Left lung (tissue), 10 donors: ENCODE measurements around the gene MYL10. TPM values are rescaled to one million over a fixed set of nuclear protein-coding genes. Genes with fewer than 3 reads are reported as not detected.
A peak's percentile ranks its signal among the peaks of the same experiment; 100 is the strongest.

Source experiments
- ATAC-seq: fragments of 200-7000 bp; cut with Tn5 transposase; one replicate; pipeline ENCODE4 v1.9.1; 2020; ENCODE audit warnings: moderate library complexity
- DNase-seq, 4 donors: peaks; one replicate each; pipeline ENCODE4 v3.0.0-alpha.2; 2013 to 2020
- H3K27ac ChIP-seq, 2 donors: fragments of 200-600 bp; sonication (generic) in 1 of 2; one replicate each; pipeline versions ENCODE4 v1.5.0 to v1.8.0; 2020 to 2021
- H3K27me3 ChIP-seq, 2 donors: fragments of 200-600 bp; sonication (generic) in 1 of 2; one replicate each; pipeline versions ENCODE4 v1.5.0 to v1.8.0; 2020 to 2021
- H3K36me3 ChIP-seq, 2 donors: fragments of 200-600 bp; sonication (generic) in 1 of 2; one replicate each; pipeline versions ENCODE4 v1.5.0 to v1.8.0; 2020 to 2021
- H3K4me1 ChIP-seq, 2 donors: fragments of 200-600 bp; one replicate each; pipeline ENCODE4 v1.8.0; 2021
- H3K4me3 ChIP-seq, 2 donors: fragments of 200-600 bp; sonication (generic) in 1 of 2; one replicate each; pipeline versions ENCODE4 v1.5.0 to v1.8.0; 2020 to 2021; ENCODE audit warnings: mild to moderate bottlenecking in 1 of 2
- H3K9me3 ChIP-seq, 2 donors: fragments of 200-600 bp; sonication (generic) in 1 of 2; one replicate each; pipeline versions ENCODE4 v1.5.0 to v1.8.0; 2020 to 2021
- intact Hi-C, 2 donors: fragments of 100-400 bp; cut with DNase I; formaldehyde crosslinking; loops; one replicate each; pipeline versions ENCODE4 v1.11.2 to v1.14.2; 2022
- polyA plus RNA-seq, 6 donors: library from polyadenylated mRNA; unstranded; fragments of 120-200 nt; gene quantifications; one replicate each; pipeline ENCODE4 v1.2.1, GENCODE V29; 2013; ENCODE audit not compliant: insufficient read length in 6 of 6
- total RNA-seq, 2 donors: library from RNA; stranded (reverse); fragmentation: NEBNext Ultra II Directional; extraction: Animal tissue kit (Norgen Biotek cat#: 25700); gene quantifications; one replicate each; pipeline ENCODE4 v1.2.1, GENCODE V29; 2021
- TF ChIP-seq, protein P1 (sequence below), 2 donors: fragments of 200-600 bp; sonication (generic) in 1 of 2; IDR thresholded peaks; one replicate each; pipeline versions ENCODE4 v1.5.0 to v1.8.0; 2021; ENCODE audit warnings: antibody characterized with exemption in 2 of 2
- donor health status: DM: no; HTN: yes; CAD: no.
- donor health status: DM: no; HTN: no; CAD: no.

The MYL10 gene
- total and polyA plus RNA-seq, 8 donors: 0.17 to 0.43 (median 0.23) TPM; not detected in 3

DNA sequence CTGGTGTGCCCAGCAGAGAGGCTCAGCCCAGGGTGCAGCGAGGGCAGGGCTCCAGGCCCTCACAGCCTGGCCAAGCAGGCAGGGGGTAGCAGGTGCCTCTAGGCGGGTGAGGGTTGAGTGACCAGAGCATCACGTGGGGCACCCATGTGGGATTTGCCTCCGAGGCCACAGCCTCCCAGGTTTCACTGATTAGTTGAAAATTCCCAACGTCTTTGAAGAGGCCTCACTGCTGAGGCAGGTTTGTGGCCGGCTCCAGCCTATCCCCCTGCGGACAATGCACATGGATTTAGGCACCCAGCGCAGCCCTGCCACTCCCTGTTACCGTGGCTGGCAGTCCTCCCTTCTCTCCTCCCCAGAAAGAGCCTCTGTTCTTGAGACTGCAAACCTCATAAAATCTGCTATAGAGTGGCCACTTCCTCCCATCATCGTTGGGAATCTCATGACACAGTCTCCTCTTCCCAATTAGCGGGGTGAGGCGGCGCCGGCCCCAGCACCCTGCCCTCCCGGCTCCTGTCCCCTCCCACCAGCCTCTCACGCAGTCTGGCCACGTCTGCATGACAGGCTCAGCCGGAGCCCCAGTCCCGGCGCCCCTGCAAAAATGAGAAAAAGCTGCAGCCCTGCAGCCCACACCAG, 10.8 kb downstream of the MYL10 start:
- TF ChIP-seq, protein P1, sequence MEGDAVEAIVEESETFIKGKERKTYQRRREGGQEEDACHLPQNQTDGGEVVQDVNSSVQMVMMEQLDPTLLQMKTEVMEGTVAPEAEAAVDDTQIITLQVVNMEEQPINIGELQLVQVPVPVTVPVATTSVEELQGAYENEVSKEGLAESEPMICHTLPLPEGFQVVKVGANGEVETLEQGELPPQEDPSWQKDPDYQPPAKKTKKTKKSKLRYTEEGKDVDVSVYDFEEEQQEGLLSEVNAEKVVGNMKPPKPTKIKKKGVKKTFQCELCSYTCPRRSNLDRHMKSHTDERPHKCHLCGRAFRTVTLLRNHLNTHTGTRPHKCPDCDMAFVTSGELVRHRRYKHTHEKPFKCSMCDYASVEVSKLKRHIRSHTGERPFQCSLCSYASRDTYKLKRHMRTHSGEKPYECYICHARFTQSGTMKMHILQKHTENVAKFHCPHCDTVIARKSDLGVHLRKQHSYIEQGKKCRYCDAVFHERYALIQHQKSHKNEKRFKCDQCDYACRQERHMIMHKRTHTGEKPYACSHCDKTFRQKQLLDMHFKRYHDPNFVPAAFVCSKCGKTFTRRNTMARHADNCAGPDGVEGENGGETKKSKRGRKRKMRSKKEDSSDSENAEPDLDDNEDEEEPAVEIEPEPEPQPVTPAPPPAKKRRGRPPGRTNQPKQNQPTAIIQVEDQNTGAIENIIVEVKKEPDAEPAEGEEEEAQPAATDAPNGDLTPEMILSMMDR (IDR thresholded peaks at IDR 0.05): no peak
- ATAC-seq: no peak
- intact Hi-C loops: no loop called here

DNA sequence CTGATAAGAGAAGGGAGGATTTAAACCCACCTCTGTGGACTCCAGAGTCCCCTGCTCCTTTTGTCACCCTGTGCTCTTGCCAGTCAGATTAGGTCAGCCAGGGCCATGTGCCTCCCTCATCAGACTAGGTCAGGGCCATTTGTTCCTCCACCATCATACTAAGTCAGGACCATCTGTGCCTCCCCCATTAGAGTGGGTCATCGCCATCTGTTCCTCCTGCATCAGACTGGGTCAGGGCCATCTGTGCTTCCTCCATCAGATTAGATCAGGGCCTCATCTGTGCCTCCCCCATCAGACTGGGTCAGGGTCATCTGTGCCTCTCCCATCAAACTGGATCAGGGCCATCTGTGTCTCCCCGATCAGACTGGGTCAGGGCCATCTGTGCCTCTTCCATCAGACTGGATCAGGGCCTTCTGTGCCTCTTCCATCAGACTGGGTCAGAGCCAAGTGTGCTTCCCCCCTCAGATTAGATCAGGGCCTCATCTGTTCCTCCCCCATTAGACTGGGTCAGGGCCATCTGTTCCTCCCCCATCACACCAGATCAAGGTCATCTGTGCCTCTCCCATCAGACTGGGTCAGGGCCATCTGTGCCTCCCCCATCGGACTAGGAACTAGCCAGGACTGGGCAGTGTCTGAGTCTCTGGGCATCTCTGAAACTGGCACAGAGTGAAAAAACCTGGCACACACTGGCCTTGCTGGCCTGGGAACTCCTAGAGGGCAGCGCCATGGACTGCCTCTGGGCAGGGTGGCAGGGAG, 11.5 kb downstream of the MYL10 start:
- TF ChIP-seq, protein P1 (IDR thresholded peaks at IDR 0.05): no peak
- Histone ChIP-seq H3K9me3 (no peaks in the 10 kb centered on the region), H3K4me3 (no peak overlapping the region), H3K27ac (no peak overlapping the region), H3K4me1 (no peaks in the 10 kb centered on the region), H3K36me3 (no peaks in the 10 kb centered on the region), H3K27me3 (peaks cover 0 to 24% of the 10 kb centered on the region in 2 donors)
- no peak for ATAC-seq
- intact Hi-C loops: no loop called here
- peak in 1 of 4 donors; percentile 0 for DNase-seq

More for the DNA sequence above, 10.8 kb downstream of the MYL10 start:
- peak in 1 of 4 donors; percentile 69 for DNase-seq
- peaks cover 0 to 30% of the 10 kb centered on the region in 2 donors for H3K27me3 ChIP-seq
- H3K4me3 ChIP-seq: no peak overlapping the region
- H3K4me1 ChIP-seq: no peaks in the 10 kb centered on the region
- no peak overlapping the region for H3K27ac ChIP-seq
- no peaks in the 10 kb centered on the region for H3K9me3 ChIP-seq
- no peaks in the 10 kb centered on the region for H3K36me3 ChIP-seq

DNA sequence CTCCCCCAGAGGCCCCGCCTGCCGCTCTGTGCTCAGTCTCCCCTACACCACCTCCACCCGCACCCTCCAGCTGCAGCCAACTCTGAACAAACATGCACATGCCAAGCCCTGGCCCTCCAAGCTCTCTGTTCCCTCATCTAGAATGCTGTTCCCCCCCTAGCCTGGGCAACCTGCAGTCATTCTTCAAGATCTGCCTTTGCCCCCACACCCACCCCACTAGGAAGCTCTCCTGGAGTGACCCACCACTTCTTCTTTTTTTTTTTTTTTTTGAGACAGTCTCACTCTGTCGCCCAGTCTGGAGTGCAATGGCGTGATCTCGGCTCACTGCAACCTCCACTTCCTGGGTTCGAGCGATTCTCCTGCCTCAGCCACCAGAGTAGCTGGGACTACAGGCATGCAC, 13.7 kb downstream of the MYL10 start:
- H3K4me3 ChIP-seq: no peak overlapping the region
- no peaks in the 10 kb centered on the region for H3K4me1 ChIP-seq
- intact Hi-C loops: no loop called here
- TF ChIP-seq, protein P1 (IDR thresholded peaks at IDR 0.05): no peak
- no peak for ATAC-seq
- DNase-seq: peak in 1 of 4 donors; percentile 10
- H3K27me3 ChIP-seq: peaks cover 0 to 24% of the 10 kb centered on the region in 2 donors
- H3K9me3 ChIP-seq: no peaks in the 10 kb centered on the region
- no peak overlapping the region for H3K27ac ChIP-seq
- no peaks in the 10 kb centered on the region for H3K36me3 ChIP-seq

DNA sequence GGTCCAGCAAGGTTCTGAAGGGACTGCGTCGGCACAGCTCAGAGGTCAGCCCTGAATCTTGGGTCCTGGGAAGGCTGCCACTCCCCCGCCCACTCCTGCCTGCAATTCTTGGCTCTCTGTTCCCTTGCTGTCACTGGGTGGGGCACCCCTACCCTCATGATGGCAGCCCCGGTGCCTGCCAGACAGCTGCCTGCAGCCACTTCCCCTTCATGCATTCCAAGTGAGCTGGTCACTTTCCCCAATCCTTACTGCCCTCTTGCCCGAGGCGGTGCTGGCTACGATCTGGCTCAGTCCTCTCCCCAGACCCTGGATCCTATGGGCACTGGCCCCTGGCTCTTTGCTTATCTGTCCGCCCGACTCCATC, 14.2 kb downstream of the MYL10 start:
- intact Hi-C loops: no loop called here
- no peaks in the 10 kb centered on the region for H3K36me3 ChIP-seq
- peak in 2 of 4 donors; percentile 45 to 64 for DNase-seq

More for the DNA sequence above, 14.2 kb downstream of the MYL10 start:
- Histone ChIP-seq H3K4me3 (no peak overlapping the region), H3K27me3 (peaks cover 0 to 24% of the 10 kb centered on the region in 2 donors), H3K9me3 (no peaks in the 10 kb centered on the region), H3K27ac (no peak overlapping the region), H3K4me1 (no peaks in the 10 kb centered on the region)
- peak; percentile 65 for ATAC-seq
- TF ChIP-seq, protein P1 (IDR thresholded peaks at IDR 0.05): no peak
